Islet precursor cell (in vitro differentiated cells): ENCODE data around the gene PTCH1.

Source experiments
- DNase-seq: peaks from one replicate; pipeline ENCODE4 v3.0.0-alpha.2; 2018

Gene PTCH1

DNA sequence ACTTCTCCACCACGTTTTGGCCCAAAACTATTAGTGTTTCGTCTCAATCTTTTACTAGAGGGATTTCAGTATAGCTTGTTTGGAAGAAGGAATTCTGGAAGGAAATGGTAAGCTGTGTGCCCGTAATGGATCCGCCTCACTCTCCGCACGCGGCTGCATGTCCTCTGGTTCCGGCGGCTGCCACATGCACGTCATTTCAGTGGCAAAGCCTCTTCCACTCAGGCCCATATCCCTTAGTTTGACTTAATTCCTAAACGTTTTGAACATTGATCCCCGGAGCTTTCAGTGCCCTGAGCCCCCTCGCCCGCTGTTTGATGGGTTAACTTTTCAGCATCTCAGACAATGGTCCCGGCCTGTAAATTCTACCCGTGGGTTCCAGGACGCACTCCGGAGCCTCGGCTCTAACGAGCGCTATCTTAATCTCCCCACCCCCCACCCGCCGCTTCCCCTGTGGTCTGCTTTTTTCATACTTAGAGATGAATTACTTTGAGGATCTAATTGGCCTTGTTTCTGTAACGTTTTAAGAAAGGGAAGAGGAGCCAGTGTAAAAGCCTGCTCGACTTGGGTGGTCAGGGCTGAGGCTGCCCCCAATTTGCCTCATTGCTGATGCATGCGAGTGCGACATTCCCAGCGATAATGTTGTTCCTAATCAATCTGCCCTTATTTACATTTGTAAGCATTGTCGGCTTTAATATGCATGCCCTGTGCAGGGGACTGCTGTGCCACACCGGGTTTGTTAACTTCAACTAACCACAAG lies 4.6 kb downstream of the PTCH1 start:
- no peak for DNase-seq

DNA sequence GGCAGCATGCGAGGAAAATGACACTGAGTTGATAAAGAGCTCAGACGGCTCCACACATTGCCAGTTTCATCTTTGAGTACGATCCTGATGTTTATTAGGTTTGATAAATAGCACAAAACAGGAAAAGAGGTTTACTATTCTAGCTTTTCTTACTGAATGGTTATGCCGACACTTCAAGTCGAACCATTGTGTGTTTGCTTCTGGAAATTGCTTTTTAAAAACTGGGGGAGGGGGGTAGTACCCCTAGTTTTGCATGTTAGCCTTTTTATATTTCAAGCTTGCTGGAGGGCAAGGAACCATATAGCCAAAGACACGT lies 5.2 kb downstream of the PTCH1 start:
- no peak for DNase-seq

DNA sequence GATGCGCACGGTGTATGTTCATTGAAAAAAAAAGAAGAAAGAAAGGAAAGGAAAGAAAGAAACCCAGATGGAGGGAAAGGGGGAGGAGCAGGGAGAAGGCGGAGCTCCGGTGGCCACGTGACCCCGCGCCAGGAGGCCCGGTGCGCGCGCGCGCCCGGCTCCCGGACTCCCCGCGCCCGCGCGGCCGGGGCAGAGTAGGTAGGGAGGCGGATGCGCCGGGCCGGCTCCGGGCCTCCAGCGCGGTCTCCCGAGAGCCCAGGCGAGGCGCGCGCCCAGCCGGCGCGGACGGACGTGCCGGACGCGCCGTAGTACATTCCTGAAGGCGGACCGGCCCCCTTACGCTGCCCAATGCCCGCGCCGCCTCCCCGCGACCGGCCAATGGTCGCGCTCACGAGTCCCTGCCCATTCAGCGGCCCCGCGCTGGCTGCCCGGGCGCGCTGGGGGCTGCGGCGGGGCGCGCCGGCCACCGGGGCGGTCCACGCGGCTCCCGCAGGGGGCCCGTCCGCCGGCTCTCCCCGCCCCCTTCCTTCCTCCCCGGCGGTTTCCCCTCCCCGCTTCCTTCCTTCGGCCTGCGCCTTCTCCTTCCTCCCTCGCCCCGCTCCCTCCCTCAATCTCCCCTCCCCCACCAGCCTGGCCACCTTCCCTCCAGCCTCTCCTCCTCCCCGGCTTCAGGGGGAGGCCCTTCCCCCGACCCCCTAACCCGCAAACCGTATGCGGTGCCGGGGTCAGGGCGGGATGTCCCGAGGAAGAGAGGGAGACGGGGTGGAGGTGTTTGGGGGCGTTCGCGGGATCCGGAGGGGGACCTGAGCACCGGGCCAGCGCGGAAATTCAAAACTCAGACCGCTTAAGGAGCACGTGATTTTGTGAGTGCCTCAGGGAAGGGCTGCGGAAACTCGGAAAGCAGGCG lies 5.8 kb downstream of the PTCH1 start:
- peak; percentile 98 for DNase-seq

DNA sequence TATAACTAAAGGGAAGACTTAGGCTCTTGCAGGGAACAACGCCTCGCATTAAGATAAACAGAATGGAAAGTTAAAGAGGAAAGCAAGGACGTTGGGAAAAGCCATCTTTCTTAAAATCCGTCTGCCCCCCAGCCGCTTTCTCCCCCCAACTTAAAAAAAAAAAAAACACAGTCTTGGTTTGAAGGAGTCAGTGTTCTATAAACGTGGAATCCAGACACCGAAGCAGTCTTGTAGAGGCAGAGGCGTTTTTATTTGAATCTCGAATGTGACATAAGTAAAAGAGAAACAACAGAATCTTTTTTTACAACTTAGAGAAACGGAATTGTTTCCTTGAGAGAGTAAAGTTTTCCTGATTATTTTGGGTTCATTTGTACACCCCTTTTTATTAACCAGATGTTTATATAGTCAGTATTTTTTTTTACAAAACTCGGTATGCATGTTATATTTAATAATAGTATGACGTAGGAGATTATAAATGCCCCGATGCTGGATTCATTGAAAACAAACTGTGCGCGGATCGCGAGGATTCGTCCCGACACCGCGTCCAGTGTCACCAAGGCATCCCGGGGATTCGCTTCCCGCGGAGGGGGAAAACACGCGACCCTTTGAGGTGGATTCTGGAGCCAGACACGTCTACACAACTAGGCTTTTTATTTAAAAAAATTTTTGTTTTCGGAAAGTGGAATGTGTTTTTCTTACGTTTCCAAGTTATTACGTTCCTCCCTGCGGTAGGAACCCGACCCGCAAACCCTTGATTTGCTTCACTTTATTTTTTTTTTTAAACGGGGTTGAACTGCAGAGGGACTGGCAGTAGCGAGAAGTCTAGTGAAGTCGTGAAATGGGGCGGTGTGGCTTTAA lies 6.7 kb downstream of the PTCH1 start:
- DNase-seq = no peak

DNA sequence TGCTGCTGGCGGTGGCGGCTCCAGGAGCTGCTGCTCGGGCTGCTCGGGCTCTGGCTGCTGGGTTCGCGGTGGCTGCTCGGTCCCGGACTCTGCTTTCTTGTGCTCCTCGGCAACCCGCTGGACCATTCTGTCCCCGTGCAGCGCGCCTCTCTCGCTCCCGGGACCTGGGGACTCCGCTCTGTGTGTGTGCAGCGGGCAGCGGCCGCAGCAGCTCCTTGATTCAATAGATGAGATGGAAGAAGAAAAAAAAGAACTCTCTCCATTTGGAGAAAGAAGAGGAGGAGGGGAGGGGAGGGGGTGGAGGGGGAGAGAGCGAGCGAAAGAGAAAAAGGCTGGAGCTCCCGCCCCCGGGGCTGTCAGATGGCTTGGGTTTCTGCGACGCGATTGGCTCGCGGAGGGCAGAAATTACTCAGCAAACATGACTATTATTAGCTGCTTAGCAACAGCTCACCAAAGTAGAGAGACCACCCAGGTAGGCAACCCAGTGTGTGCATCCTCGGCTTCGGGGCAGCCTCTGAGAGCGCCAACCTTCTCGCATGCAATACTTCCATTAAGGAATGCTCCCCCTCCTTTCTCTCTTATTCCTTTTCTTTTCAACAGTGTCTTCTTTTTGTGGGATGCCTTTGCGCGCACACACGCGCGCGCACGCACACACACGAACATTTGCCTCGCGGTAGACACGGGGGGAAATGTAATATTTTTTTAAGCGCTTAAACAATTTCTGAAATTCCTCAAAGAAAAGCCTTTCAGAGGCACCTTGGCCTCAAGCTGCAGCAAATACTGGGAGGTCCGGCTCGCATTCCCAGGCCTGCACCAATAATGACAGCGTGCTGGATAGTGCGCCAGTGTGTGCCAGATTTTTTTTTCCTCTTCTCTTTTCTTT lies 7.6 kb downstream of the PTCH1 start:
- peak; percentile 97 for DNase-seq

DNA sequence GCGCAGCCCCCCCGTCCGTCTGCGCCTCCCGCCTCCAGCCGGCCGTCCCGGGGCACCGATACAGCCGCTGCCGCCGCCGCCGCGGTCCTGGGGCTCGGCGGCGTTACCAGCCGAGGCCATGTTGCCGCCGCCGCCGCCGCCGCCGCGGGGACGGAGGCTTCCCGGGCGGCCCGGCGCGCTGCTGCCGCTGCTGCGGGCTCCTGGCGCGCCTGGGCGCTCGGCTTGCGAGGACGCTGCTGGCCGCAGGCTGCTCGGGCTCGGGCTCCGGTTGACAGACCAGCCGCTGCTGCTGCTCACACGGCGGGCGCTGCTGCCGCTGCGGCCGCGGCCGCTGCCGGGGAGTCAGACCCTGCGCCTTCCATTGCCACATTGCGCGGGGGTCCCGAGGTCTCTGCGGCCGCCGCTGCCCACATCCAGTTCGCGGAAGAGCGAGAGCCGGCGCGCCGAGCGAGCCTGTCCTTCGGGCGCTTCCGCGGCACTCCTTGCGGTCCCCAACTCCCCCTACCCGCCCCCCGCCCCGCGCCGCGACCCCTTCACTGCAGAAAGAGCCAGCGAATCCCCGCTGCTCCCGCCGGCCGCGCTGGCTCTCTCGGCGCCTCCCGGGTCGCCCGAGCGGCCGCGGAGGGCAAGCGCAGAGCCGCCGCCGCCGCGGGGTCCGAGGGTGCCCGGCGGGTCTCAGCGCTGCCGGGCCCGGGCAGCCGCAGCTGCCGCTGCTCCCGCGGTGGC lies 8.4 kb downstream of the PTCH1 start:
- DNase-seq = no peak

DNA sequence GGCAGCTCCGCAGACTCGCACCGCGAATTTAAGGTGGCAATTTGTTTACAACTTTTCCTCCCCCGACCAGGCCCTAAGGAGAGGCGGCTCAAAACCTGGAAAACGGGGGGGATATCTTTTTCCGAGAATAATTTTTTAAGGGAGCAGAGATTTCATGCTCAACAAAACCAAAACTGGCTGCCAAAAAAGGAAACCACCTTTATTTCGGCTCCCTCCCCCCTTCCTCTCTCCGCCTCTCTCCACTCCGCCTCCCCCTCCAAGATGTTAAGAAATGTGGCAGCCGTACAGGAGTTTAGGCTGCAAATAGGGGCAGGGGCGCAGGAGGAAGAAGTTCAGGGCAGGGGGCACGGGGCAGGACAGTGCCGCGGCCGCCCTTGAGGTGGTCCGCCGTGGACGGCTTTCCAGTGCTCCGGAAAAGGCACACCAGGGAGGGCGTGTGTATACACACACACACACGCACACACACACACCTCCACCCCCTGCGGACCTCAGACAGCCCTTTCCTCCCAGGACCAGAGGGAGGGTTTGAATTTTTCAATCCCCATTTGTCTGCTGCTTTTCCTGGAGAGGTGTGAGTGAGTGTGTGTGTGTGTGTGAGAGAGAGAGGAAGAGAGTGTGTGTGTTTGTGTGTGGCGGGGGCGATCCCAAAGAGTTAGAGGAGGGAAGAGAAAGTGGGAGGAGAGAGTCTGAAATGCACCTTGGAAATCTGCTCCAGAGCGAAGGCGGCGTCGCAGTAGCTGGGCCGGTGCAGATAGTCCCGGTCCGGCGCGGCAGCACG lies 9.1 kb downstream of the PTCH1 start:
- peak; percentile 81 for DNase-seq

DNA sequence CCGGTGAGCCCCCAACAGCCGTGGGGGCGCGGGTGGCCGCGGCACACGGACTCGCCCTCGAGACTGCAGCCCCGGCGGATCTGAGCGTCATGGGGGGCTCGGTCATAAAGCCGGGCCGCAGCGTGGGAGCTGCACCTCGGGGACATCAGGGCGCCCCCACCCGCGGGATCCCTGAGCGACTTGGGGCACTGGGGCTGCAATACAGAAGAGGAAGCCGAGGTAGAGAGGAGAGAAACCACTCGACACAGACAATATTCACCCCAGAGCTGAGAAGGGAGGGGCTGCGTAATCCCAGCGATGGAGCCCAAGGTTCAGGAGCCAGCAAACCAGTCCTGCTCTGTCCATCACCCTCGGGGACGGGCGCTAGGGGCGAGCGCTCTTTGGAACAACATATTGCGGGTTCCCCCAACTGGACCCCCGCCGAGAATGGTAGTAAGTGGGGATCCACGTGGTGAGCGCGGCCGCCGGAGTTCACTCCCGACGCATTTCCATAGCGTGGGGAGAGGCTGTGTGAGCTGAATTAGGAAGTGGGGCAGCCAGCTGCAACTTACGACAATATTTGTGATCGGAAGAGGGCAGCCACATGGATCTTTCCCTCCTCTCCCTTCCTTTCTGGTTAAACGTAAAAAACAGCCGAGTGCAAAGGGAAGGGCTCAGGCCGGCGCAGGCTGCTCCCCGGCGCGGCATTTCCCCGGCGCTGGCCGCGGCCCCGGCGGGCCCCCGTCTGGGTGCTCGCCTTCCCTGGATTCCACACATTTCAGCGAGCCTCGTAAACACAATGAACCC lies 9.9 kb downstream of the PTCH1 start:
- peak; percentile 79 for DNase-seq

DNA sequence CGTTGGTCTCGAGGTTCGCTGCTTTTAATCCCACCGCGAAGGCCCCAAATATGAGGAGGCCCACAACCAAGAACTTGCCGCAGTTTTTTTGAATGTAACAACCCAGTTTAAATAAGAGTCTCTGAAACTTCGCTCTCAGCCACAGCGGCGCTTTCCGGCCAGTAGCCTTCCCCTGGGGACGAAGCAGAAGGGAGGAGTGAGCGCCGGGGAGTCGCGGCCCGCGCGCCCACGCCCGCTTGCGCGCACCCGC lies 10.4 kb downstream of the PTCH1 start:
- DNase-seq = peak; percentile 66

DNA sequence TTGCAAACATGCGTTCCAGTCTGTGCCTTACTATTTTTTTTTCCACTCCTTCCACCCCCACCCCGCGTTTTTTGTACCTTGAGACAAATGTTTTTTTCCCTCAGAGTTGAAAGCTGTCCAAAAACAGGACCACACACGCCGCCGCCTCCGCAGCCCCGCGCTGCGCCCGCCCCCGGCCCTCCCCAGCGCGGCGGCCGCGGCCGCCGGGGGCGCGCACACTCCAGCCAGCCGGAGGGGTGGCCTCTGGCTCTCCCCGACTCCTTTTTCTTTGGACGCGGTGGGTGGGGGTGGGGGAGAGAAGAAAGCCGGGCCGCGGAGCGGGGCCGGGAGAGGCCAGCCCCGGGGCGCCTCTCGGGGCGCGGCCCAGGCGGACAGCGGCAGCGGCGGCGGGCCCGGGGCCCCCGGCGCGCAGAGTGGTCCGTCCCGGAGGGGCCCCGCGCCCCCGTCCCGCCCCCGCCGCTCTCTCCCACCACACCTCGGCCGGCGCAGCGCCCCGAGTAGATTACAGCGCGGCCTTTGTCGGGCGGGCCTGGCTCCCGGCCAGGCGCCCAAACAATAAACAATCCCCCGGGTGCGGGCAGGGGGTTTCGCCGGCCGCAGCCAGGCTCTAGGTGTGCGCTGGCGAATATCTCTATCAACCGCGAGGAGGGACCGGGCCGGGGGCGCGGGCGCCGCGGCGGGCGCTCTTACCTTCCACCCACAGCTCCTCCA lies 10.9 kb downstream of the PTCH1 start:
- DNase-seq = peak; percentile 82

DNA sequence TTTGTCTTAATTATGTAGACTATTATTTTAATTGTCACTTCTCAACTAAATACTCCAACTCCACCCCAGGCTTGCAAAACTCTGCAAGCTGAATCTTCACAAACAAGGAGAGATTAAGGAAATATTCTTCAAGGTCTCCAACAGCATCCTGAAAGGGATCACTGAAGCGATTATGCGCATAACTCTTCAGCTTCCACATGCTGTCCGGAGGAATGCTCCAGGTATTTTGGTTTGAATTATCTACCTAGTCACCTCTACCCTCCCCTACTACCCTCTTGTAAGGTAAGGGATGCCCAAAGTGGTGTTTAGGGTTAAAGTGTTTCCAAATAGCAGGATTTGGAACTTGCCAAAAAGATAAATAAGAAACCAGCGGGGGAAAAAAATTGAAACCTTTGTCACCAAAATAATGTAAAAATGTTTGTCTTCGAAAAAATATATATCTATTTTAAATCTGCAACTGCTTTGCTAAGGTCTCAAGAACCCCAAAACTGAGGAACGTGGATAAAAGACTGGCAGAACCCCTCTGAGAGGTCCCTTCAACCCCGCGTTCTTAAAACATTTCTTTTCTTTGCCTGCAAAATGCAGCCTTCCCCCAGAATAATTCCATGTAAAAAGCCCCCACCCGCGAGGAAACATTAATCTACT lies 11.6 kb downstream of the PTCH1 start:
- DNase-seq = no peak

DNA sequence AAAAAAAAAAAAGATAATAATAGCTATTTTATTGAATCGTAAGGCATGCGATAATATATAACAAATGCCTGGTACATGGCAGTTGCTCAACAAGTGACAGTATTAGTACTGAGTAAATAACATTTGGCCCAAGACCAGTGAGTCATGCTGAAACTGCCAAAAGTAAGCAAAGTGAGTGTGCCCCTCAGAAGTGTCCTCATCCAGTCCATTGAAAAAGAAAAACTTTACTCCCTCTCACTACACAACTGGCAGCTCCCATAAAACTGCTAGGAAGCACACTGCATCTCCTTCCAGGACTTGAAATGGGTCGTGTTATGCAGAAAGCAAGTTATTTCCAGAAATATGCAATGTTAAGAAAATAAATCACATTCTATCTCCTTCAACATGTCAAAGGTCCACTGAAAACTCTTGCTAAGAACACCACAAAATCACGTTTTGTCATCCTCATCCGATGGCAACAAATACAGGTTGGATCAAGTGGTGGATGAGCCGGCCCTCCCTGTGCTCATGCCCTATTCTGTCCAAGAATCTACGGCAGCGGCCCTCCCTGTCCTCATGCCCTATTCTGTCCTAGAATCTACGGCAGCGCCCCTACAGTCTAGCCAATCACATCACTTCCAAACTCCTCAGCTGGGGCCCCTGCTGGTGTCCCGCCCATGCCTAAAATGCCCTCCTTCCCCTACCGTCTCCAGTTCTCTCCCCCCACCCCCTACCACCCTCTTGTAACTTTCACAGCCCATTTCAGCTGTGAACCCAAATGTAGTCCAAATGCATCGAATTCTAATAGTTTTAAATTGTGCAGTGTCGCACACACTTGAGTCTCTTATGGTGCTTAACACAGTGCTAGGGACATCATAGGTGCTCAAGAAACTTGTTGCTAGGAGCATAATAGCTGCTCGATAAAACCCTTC lies 12.5 kb downstream of the PTCH1 start:
- no peak for DNase-seq

DNA sequence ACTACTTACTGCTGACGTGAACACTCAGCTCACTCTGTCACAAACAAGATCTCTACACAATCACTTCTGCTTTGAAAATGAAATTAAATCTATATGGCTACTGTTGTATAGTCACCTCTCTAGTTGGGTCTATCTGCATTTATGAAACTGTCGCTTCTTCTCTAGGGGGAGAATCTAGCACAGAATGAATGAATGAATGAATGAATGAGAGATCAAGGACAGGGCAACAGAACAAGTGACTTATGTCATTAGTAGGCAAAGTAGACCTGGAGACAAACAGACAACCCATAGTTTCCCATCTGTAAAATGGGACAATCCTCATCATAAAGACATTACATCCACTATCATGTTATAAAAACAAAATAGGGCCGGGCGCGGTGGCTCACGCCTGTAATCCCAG lies 13.4 kb downstream of the PTCH1 start:
- no peak for DNase-seq

DNA sequence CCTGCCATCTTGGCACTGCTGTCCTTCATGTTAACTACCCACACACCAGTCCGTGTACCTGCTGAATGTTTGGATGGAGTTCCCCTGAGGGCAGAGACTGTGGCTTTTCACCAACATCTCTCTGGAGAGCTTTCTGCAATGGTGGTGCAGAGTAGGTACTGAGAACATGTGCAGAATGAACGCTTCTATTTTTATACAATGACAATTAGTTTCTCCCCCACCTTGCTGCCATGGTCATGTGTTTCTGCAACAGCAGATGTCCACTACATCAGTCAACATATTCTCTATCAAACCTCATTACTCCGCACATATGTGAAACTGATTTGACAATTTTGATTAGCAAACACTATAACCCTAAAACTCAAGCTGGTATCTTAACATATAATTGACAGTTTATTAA lies 14.5 kb downstream of the PTCH1 start:
- DNase-seq = no peak

DNA sequence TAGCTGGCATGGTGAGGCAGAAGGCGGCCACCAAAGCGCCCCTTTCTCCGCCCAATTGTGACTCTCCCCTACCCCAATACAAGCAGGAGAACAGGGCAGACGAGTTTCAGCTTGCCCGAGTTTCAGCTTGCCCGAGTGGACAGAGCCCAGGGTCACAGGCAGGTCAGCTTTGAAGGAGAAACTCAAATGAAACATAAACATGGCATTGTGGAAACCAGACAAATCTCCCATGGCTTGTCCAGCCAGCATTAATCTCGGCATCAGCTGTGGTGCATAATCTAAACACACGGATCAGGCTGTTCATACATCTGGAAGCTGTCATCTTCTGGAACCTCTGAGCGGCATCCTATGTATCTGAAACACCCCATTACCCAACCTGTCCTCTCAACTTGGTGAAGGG lies 16.9 kb downstream of the PTCH1 start:
- DNase-seq = no peak

DNA sequence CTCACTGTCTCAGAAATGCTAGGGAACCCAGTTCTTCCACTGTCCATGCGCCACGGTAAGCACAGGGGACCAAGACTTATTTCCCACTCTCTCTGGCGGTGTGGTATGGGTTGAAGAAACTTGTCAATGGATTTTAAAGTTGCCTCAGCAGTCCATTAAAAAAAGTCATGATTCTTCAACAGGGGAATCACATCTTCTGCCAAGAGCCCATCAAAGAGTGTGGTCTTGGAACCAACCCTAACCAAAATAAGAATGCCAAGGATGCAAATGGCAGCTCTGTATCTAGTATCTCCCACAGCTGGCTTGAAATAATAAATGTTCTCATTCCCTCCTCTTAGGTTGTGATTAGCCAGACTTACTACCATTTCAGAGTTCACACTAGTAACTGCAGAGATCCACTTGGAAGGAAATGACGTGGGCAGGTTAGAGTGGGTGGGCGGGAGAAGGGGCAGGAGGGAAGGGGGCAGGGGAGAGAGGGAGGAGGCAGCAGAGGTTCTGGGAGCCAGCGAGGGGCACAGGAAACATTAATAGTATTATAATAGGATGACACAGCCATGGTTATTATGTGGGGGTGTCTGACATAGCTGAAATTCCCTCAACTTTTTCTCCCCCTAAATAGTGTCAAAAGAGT lies 17.6 kb downstream of the PTCH1 start:
- DNase-seq = no peak

DNA sequence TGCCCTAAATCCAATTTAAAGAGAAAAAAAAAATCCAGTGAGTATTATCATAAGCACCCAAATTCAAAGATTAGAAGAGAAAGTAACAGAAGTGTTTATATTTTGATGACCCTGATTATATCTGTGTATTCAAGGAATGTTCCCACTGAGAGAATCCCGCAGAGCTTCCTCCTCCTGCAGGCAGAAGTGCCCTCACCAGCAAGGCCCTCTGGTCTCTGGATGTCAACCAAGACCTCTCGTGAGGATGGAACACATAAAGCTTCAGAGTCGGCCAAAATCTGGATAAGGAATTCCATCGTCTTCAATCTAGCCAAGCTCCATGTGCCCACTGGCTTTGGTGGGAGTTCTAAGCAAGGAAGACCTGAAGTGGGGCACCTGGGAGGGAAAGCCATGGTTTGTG lies 18.1 kb downstream of the PTCH1 start:
- DNase-seq = no peak

DNA sequence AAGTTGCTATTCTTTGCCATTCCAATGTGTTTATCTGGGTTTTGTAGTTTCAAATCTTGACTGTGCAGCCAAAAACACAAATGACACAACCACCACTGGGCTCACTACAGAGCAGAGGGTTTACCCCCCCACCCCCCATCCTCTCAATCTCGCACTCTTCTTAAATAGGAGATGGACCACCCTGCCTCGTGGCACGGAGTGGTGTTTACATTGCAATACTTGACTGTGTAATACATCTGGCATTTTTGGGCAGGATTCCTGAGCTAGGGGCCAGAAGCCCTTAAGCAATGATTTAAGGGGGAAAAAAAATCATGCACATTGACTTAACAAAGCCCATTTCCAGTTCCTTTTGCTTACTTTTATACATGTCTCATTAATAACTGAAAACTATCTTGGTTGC lies 19.0 kb downstream of the PTCH1 start:
- DNase-seq = no peak
